HCT116 (cell line): ENCODE measurements around the gene USP7. TPM values are rescaled to one million over a fixed set of nuclear protein-coding genes. Genes with fewer than 3 reads are reported as not detected.

Experiments used
- ATAC-seq: fragments of 200-7000 bp; cut with Tn5 transposase; 2 replicates; pipeline ENCODE4 v1.9.1; 2020; ENCODE audit warnings: mild to moderate bottlenecking, moderate library complexity
- BruUV-seq: library from RNA; stranded (reverse); fragments of 400-500 nt; replicated peaks from 2 replicates; lab custom pipeline; 2021; lab: Mats Ljungman, UMichigan
- CTCF ChIA-PET: fragments of 300-600 bp; sonication (Branson Sonifier 250); formaldehyde crosslinking; loops from one replicate; lab custom pipeline; 2021; ENCODE audit warnings: antibody characterized with exemption; lab: Charles Lee
- POLR2A ChIA-PET: fragments of 300-600, 350-600 bp; sonication (Branson Sonifier 250); formaldehyde crosslinking; loops from one replicate; lab custom pipeline; 2021; ENCODE audit warnings: antibody characterized with exemption; lab: Charles Lee
- RAD21 ChIA-PET, 2 experiments: fragments of 300-600 bp; sonication (Branson Sonifier 250); formaldehyde crosslinking; loops; one replicate each; lab custom pipeline; 2023; ENCODE audit warnings: low total read pairs in 2 of 2; ENCODE audit not compliant: uncharacterized antibody in 2 of 2, unreplicated experiment in 2 of 2, low non-redundant PET in 1 of 2; lab: Charles Lee
- DNase-seq: peaks from one replicate; pipeline ENCODE4 v3.0.0-alpha.2; 2010; ENCODE audit warnings: low read depth, low spot score
- H2AFZ ChIP-seq: fragments of 200-600 bp; shearing (Covaris generic), sonication (generic); 2 replicates; pipeline ENCODE4 v1.6.1; 2017; ENCODE audit warnings: low read depth, mixed run types, mixed read lengths, antibody characterized with exemption, low read length; ENCODE audit not compliant: poor library complexity, severe bottlenecking
- H3K27ac ChIP-seq: 2 replicates; pipeline ENCODE4 v1.5.1; 2012; ENCODE audit warnings: low read depth, low read length
- H3K27me3 ChIP-seq: fragments of 200-600 bp; sonication (generic); 2 replicates; pipeline ENCODE4 v1.6.1; 2016; ENCODE audit warnings: mixed run types, low read length, mixed read lengths; ENCODE audit not compliant: insufficient read depth
- H3K36me3 ChIP-seq, 2 experiments: fragments of 200-500 bp in 1 of 2; fragments of 200-600 bp in 1 of 2; sonication (Bioruptor generic) in 1 of 2; sonication (generic) in 1 of 2; 2 replicates each; pipeline versions ENCODE4 v1.5.1 to v1.6.1; 2014 to 2016; ENCODE audit warnings: low read length in 2 of 2, inconsistent platforms in 1 of 2, mixed read lengths in 1 of 2, mixed run types in 1 of 2; ENCODE audit not compliant: insufficient read depth in 2 of 2, control insufficient read depth in 1 of 2
- H3K4me1 ChIP-seq, 2 experiments: fragments of 200-600 bp in 1 of 2; sonication (generic) in 1 of 2; 2 replicates each; pipeline versions ENCODE4 v1.5.1 to v1.6.1; 2012 to 2017; ENCODE audit warnings: low read length in 2 of 2, inconsistent platforms in 1 of 2, mild to moderate bottlenecking in 1 of 2, mixed read lengths in 1 of 2, mixed run types in 1 of 2, moderate library complexity in 1 of 2; ENCODE audit not compliant: insufficient read depth in 2 of 2, control insufficient read depth in 1 of 2
- H3K4me2 ChIP-seq: fragments of 200-600 bp; sonication (generic); 2 replicates; pipeline ENCODE4 v1.6.1; 2017; ENCODE audit warnings: mixed run types, low read length, mixed read lengths
- H3K4me3 ChIP-seq, 2 experiments: fragments of 200-600 bp in 1 of 2; sonication (generic) in 1 of 2; replicated peaks in 1 of 2; 2 replicates each; pipeline ENCODE4 v1.5.1; 2011 to 2016; ENCODE audit warnings: low read length in 2 of 2, control low read depth in 1 of 2, low read depth in 1 of 2, mild to moderate bottlenecking in 1 of 2, mixed read lengths in 1 of 2, mixed run types in 1 of 2
- H3K79me2 ChIP-seq: fragments of 200-600 bp; sonication (generic); 2 replicates; pipeline ENCODE4 v1.6.1; 2017; ENCODE audit warnings: mild to moderate bottlenecking, mixed run types, low read length, moderate library complexity, mixed read lengths; ENCODE audit not compliant: insufficient read depth
- H3K9ac ChIP-seq: fragments of 200-600 bp; sonication (generic); 2 replicates; pipeline ENCODE4 v1.6.1; 2016; ENCODE audit warnings: low read length, mixed read lengths
- H3K9me2 ChIP-seq: fragments of 200-600 bp; sonication (generic), shearing (Covaris generic); 2 replicates; pipeline ENCODE4 v1.6.1; 2017; ENCODE audit warnings: mixed run types, mild to moderate bottlenecking, moderate library complexity; ENCODE audit not compliant: insufficient read depth
- H3K9me3 ChIP-seq, 2 experiments: fragments of 200-500 bp in 1 of 2; fragments of 200-600 bp in 1 of 2; sonication (Bioruptor generic) in 1 of 2; sonication (generic) in 1 of 2; 2 replicates each; pipeline ENCODE4 v1.6.1; 2014 to 2017; ENCODE audit warnings: low read length in 2 of 2, mixed read lengths in 2 of 2, inconsistent platforms in 1 of 2, low read depth in 1 of 2, mild to moderate bottlenecking in 1 of 2, mixed run types in 1 of 2, moderate library complexity in 1 of 2; ENCODE audit not compliant: control insufficient read depth in 1 of 2, insufficient read depth in 1 of 2
- H4K20me1 ChIP-seq: fragments of 200-600 bp; sonication (generic), shearing (Covaris generic); 2 replicates; pipeline ENCODE4 v1.6.1; 2017; ENCODE audit warnings: mixed run types, mild to moderate bottlenecking, moderate library complexity; ENCODE audit not compliant: insufficient read depth
- ATF3 ChIP-seq: IDR thresholded peaks from 2 replicates; pipeline ENCODE4 v1.6.1; 2012
- EGR1 ChIP-seq: IDR thresholded peaks from 2 replicates; pipeline ENCODE4 v1.6.1; 2012; ENCODE audit warnings: low read depth
- EZH2 ChIP-seq: fragments of 200-600 bp; sonication (generic); IDR thresholded peaks from 2 replicates; pipeline ENCODE4 v1.6.1; 2017; ENCODE audit warnings: antibody characterized with exemption, mixed run types
- RAD21 ChIP-seq: IDR thresholded peaks from 2 replicates; pipeline ENCODE4 v1.6.1; 2012; ENCODE audit warnings: low read depth, mild to moderate bottlenecking
- REST ChIP-seq: IDR thresholded peaks from 2 replicates; pipeline ENCODE4 v1.6.1; 2012; ENCODE audit warnings: low read depth
- ZNF274 ChIP-seq: fragments of 200-500 bp; sonication (Bioruptor generic); IDR thresholded peaks from 2 replicates; pipeline ENCODE4 v1.6.1; 2014; ENCODE audit warnings: mild to moderate bottlenecking, low read depth, low read length, inconsistent platforms
- intact Hi-C: fragments of 100-400 bp; cut with micrococcal nuclease; formaldehyde crosslinking; loops from 2 replicates; pipeline ENCODE4 v1.10.0; 2022
- total RNA-seq: library from RNA; stranded (reverse); gene quantifications from one replicate; pipeline ENCODE4 v1.2.1, GENCODE V29; 2021; ENCODE audit not compliant: unreplicated experiment
- TF ChIP-seq, protein P1 (sequence below), 3 experiments: fragments of 200-600 bp in 1 of 3; sonication (generic) in 1 of 3; IDR thresholded peaks in 2 of 3; conservative IDR thresholded peaks in 1 of 3; 2 replicates each; pipeline ENCODE4 v1.5.1; 2012 to 2017; ENCODE audit warnings: low read depth in 2 of 3, low read length in 2 of 3, antibody characterized with exemption in 1 of 3, borderline replicate concordance in 1 of 3, control low read depth in 1 of 3, mild to moderate bottlenecking in 1 of 3, mixed read lengths in 1 of 3, mixed run types in 1 of 3, moderate library complexity in 1 of 3; ENCODE audit not compliant: insufficient read depth in 1 of 3

Gene USP7
- total RNA-seq, 1 experiment from 2014 or later = 154 TPM

GRCh38 chr16:8905795-8906591 is 57.7 kb downstream of the USP7 start:
- Histone ChIP-seq H3K27ac (no peak overlapping the region), H3K9me2 (no peaks in the 10 kb centered on the region), H3K4me1 (no peaks in the 10 kb centered on the region), H3K4me2 (no peak overlapping the region), H3K9ac (no peak overlapping the region), H2AFZ (no peak overlapping the region), H3K4me3 (no peak overlapping the region), H4K20me1 (peaks cover 3% of the 10 kb centered on the region; the same call in 1 of the 2 replicates), H3K9me3 (no peaks in the 10 kb centered on the region), H3K36me3 (peaks cover 45 to 49% of the 10 kb centered on the region in 2 experiments), H3K79me2 (peaks cover 34% of the 10 kb centered on the region), H3K27me3 (no peaks in the 10 kb centered on the region)
- intact Hi-C loops = loop anchor here (1.0 to 10.0 kb wide), 3 partner anchors 103 to 228 kb away; no protein-coding TSS in a partner anchor
- POLR2A ChIA-PET = no interaction called here
- RAD21 ChIA-PET = interaction anchor here in 1 of 2 experiments (0.7 kb wide), 1 partner anchor 103 kb away, joined by 3 read pairs; no protein-coding TSS in a partner anchor
- ATAC-seq (peak; percentile 64), DNase-seq (no peak)
- no peak for TF ChIP-seq EGR1
- TF ChIP-seq, protein P1, sequence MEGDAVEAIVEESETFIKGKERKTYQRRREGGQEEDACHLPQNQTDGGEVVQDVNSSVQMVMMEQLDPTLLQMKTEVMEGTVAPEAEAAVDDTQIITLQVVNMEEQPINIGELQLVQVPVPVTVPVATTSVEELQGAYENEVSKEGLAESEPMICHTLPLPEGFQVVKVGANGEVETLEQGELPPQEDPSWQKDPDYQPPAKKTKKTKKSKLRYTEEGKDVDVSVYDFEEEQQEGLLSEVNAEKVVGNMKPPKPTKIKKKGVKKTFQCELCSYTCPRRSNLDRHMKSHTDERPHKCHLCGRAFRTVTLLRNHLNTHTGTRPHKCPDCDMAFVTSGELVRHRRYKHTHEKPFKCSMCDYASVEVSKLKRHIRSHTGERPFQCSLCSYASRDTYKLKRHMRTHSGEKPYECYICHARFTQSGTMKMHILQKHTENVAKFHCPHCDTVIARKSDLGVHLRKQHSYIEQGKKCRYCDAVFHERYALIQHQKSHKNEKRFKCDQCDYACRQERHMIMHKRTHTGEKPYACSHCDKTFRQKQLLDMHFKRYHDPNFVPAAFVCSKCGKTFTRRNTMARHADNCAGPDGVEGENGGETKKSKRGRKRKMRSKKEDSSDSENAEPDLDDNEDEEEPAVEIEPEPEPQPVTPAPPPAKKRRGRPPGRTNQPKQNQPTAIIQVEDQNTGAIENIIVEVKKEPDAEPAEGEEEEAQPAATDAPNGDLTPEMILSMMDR (IDR thresholded peaks at IDR 0.05 in 2 of 3, conservative IDR thresholded peaks at IDR 0.05 in 1 of 3; ENCODE audit: borderline replicate concordance in 1 of 3, insufficient read depth in 1 of 3, low read depth in 2 of 3, low read length in 2 of 3) = peak in 2 of 3 experiments; percentile 45 to 55; a peak in 4 of 6 replicates
- CTCF ChIA-PET = interaction anchor here (1.2 kb wide), 2 partner anchors 102 to 229 kb away, joined by 3 to 4 read pairs; no protein-coding TSS in a partner anchor
- no TSS peak for BruUV-seq

DNA sequence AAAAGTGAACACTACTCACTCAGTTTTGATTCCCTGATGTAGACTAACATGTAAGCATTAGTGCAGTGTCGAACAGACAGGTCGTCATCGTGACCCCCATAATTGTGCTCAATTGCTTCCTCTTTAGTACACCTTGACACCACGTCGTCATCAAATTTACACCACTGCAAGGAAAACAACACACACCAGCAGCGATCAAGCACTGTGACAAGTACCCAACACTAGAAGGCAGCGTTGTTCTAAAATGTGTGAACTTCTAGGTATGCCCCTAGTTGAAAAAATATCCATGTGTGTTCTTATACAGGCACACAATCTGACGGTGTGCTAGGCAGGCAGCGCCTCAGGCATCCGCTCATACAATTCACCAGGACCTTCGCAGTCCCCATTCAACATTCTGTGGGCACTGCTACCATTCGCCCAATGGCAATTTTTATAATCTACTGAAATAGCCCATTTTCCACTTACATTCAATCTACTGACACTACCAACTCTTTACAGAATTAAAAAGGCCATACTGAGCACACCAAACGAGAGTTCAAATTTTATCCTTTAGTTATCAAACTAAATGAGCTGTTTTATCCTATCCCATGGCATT is 58.4 kb downstream of the USP7 start:
- Histone ChIP-seq H3K9me3 (no peaks in the 10 kb centered on the region), H3K4me2 (no peak overlapping the region), H3K27me3 (no peaks in the 10 kb centered on the region), H3K4me1 (no peaks in the 10 kb centered on the region), H3K9me2 (no peaks in the 10 kb centered on the region), H3K27ac (no peak overlapping the region), H3K4me3 (no peak overlapping the region), H3K79me2 (peaks cover 29% of the 10 kb centered on the region), H4K20me1 (peaks cover 8% of the 10 kb centered on the region; the same call in 1 of the 2 replicates), H3K9ac (no peak overlapping the region), H2AFZ (no peak overlapping the region), H3K36me3 (peaks cover 51 to 54% of the 10 kb centered on the region in 2 experiments)
- no TSS peak for BruUV-seq
- ChIA-PET CTCF (interaction anchor here (1.2 kb wide), 2 partner anchors 103 to 230 kb away, joined by 3 to 4 read pairs; no protein-coding TSS in a partner anchor), RAD21 (no interaction called here), POLR2A (no interaction called here)
- intact Hi-C loops = loop anchor here (1.0 to 10.0 kb wide), 3 partner anchors 104 to 229 kb away; no protein-coding TSS in a partner anchor
- DNase-seq (peak; percentile 19), ATAC-seq (peak; percentile 90)
- TF ChIP-seq REST (no peak), ZNF274 (no peak), EZH2 (no peak), EGR1 (no peak), ATF3 (no peak), RAD21 (peak; percentile 70)
